Neuron (in vitro differentiated cells): ENCODE measurements around the gene NEMF.
"Not testable (repeated sequence)": the region's sequence is repeated elsewhere in the genome, so short reads cannot be mapped to it uniquely, and the experiment has no call there.

Source experiments
- H2AFZ ChIP-seq: one replicate; pipeline ENCODE4 v1.6.1; 2013; ENCODE audit warnings: low read depth, mild to moderate bottlenecking, inconsistent platforms, low read length, moderate library complexity
- H3K27me3 ChIP-seq: one replicate; pipeline ENCODE4 v1.6.1; 2013; ENCODE audit warnings: low read length; ENCODE audit not compliant: insufficient read depth
- H3K36me3 ChIP-seq: one replicate; pipeline ENCODE4 v1.6.1; 2013; ENCODE audit warnings: low read length; ENCODE audit not compliant: insufficient read depth
- H3K4me1 ChIP-seq: one replicate; pipeline ENCODE4 v1.6.1; 2013; ENCODE audit warnings: low read length; ENCODE audit not compliant: insufficient read depth
- H3K4me3 ChIP-seq: 2 replicates; pipeline ENCODE4 v1.5.1; 2013; ENCODE audit warnings: mild to moderate bottlenecking, low read length, moderate library complexity
- H3K9me3 ChIP-seq: one replicate; pipeline ENCODE4 v1.6.1; 2013; ENCODE audit warnings: low read length

NEMF gene, protein sequence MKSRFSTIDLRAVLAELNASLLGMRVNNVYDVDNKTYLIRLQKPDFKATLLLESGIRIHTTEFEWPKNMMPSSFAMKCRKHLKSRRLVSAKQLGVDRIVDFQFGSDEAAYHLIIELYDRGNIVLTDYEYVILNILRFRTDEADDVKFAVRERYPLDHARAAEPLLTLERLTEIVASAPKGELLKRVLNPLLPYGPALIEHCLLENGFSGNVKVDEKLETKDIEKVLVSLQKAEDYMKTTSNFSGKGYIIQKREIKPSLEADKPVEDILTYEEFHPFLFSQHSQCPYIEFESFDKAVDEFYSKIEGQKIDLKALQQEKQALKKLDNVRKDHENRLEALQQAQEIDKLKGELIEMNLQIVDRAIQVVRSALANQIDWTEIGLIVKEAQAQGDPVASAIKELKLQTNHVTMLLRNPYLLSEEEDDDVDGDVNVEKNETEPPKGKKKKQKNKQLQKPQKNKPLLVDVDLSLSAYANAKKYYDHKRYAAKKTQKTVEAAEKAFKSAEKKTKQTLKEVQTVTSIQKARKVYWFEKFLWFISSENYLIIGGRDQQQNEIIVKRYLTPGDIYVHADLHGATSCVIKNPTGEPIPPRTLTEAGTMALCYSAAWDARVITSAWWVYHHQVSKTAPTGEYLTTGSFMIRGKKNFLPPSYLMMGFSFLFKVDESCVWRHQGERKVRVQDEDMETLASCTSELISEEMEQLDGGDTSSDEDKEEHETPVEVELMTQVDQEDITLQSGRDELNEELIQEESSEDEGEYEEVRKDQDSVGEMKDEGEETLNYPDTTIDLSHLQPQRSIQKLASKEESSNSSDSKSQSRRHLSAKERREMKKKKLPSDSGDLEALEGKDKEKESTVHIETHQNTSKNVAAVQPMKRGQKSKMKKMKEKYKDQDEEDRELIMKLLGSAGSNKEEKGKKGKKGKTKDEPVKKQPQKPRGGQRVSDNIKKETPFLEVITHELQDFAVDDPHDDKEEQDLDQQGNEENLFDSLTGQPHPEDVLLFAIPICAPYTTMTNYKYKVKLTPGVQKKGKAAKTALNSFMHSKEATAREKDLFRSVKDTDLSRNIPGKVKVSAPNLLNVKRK

DNA sequence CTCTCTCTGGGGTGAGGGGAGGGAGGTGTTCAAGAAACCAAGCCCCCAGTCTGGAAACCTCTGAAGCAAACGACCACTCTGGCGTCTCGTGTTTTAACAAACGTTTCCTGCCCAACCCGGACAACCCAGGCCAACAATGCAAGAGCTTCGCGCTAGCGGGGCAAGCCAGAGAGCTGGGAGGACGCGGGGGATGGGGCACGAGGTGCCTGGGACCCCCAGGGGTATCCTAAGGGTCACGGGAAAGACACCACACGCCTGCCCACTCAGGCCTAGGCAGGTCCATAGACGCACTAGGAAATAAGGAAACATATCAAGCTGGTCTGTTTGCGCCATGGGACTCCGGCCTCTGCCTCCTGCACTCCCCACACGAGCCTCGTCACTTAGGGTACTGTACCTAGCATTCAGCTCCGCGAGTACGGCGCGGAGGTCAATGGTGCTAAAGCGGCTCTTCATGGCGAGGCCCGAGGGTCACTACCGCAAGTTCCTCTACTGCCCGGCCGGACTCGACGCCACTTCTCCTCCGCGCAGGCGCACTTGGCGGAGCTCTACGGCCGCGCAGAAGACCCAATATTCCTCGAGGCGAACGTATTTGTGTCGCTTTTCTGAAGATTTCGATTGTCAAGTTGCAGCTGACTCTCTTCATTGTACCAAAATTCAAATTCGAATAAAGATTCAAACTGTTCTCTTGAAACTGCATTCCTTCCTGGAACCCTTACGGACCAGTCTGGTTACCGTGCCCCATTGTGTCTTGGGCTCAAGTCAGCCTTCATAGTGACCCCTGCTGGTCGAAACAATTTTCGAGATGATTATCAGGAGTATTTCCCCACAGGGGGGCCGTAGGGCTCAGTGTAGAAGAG lies at the start of gene NEMF:
Gene NEMF (minus strand): TSS at position 488 of the 857 bp plus-strand sequence. CDS start 35 bp downstream, at position 453.
- Histone ChIP-seq H3K9me3 (no peaks in the 10 kb centered on the region), H3K27me3 (no peaks in the 10 kb centered on the region), H3K4me1 (peaks cover 6% of the 10 kb centered on the region), H3K36me3 (peaks cover 27% of the 10 kb centered on the region), H2AFZ (peak within 1 kb of the TSS; percentile 83), H3K4me3 (peak within 1 kb of the TSS; percentile 58)

DNA sequence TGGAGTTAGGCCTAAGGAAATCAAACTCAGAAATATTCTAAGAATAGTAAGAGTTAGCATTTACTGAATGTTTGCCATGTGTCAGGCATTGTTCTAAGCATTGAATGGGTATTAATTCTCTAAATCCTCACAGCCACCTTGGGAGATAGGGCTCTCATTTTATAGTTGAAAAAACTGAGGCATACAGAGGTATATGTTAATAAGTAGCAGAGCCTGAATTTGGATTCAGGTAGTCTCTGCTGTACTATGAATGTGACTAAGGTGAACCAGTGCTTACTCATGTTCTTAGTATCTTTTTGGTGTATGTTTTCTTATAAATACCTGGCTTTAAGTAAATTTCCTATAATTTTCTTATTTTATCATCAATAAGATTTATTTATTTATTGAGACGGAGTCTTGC lies 48.4 kb upstream of the NEMF start:
- H2AFZ ChIP-seq = no peak overlapping the region
- peaks cover 13% of the 10 kb centered on the region for H3K4me1 ChIP-seq
- no peak overlapping the region for H3K4me3 ChIP-seq
- H3K27me3 ChIP-seq = no peaks in the 10 kb centered on the region
- H3K9me3 ChIP-seq = no peaks in the 10 kb centered on the region
- H3K36me3 ChIP-seq = peaks cover 3% of the 10 kb centered on the region

DNA sequence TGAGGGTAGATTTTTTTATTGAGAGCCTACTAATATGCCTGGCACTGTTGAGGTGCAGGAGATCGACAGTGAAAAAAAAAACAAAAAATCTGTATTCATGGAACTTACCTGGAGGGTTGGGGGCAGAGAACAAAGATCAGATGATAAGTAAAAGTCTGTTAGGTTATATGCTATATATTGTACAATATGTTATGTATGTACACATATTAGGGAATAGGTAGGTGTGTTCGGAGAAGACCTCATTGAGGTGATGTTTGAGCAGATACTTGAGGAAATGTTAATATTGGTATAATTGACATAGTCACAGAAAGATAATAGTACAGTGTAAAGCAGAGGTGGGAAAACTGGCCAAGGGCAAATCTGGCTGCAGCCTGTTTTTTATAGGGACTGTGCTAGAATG lies 45.9 kb upstream of the NEMF start:
- Histone ChIP-seq H3K27me3 (no peaks in the 10 kb centered on the region), H3K4me1 (peaks cover 32% of the 10 kb centered on the region), H2AFZ (no peak overlapping the region), H3K36me3 (peaks cover 20% of the 10 kb centered on the region), H3K4me3 (no peak overlapping the region), H3K9me3 (no peaks in the 10 kb centered on the region)

- Histone ChIP-seq H3K9me3 (no peaks in the 10 kb centered on the region), H2AFZ (no peak overlapping the region), H3K4me3 (no peak overlapping the region), H3K27me3 (no peaks in the 10 kb centered on the region), H3K4me1 (peaks cover 32% of the 10 kb centered on the region), H3K36me3 (peaks cover 20% of the 10 kb centered on the region)
Measured at GRCh38 chr14:49897965-49898364, 45.4 kb upstream of the NEMF start.

DNA sequence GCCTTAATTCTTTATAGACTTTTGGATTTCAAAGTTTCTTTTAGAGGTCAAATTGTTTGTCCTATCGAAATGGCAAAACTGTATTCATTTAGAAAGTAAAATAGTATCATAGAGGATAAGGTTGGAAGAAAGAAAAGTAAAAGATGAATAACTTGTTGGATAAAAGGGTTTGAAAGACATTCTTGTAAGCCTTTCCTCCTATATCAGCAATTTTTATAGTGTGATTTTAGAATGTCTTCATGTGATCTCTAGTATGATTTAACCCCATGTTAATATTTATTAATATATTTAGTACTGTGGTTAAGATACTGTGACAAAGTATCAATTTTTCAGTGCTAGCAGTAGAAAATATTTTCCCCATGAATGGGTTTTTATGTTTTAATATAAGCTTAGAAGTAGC lies 44.8 kb upstream of the NEMF start:
- Histone ChIP-seq H2AFZ (no peak overlapping the region), H3K9me3 (no peaks in the 10 kb centered on the region), H3K4me1 (peaks cover 32% of the 10 kb centered on the region), H3K27me3 (no peaks in the 10 kb centered on the region), H3K4me3 (no peak overlapping the region), H3K36me3 (peaks cover 20% of the 10 kb centered on the region)

- no peaks in the 10 kb centered on the region for H3K9me3 ChIP-seq
- no peaks in the 10 kb centered on the region for H3K27me3 ChIP-seq
- peaks cover 20% of the 10 kb centered on the region for H3K36me3 ChIP-seq
- H3K4me1 ChIP-seq = peaks cover 32% of the 10 kb centered on the region
- H3K4me3 ChIP-seq = no peak overlapping the region
- no peak overlapping the region for H2AFZ ChIP-seq
Measured at GRCh38 chr14:49896966-49897365, 44.4 kb upstream of the NEMF start.

DNA sequence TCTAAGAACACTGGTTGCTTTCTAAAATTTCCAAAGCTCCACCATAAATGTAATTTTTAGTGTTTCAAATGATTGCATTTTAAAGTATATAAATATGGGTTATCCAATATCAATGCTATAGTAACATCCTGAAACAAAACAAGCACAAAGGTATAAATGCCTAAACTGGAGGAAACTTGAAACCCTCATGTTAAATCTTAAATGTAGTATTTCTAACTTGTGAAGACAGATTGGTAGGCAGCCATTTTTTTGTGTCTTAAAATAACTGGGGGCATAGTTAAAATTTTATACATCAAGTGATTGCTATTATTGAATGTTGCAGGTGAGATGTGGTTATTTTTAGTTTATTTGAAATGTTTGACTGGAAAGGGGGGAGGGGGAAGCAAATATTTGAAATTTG lies 43.7 kb upstream of the NEMF start:
- H2AFZ ChIP-seq, H3K27me3 ChIP-seq, H3K9me3 ChIP-seq: not testable (repeated sequence)
- H3K36me3 ChIP-seq = peaks cover 20% of the 10 kb centered on the region
- H3K4me1 ChIP-seq = peaks cover 32% of the 10 kb centered on the region
- peak overlapping the region; percentile 73 for H3K4me3 ChIP-seq

- H3K27me3 ChIP-seq = no peaks in the 10 kb centered on the region
- H3K9me3 ChIP-seq = no peaks in the 10 kb centered on the region
Measured at GRCh38 chr14:49895480-49895879, 42.9 kb upstream of the NEMF start.

DNA sequence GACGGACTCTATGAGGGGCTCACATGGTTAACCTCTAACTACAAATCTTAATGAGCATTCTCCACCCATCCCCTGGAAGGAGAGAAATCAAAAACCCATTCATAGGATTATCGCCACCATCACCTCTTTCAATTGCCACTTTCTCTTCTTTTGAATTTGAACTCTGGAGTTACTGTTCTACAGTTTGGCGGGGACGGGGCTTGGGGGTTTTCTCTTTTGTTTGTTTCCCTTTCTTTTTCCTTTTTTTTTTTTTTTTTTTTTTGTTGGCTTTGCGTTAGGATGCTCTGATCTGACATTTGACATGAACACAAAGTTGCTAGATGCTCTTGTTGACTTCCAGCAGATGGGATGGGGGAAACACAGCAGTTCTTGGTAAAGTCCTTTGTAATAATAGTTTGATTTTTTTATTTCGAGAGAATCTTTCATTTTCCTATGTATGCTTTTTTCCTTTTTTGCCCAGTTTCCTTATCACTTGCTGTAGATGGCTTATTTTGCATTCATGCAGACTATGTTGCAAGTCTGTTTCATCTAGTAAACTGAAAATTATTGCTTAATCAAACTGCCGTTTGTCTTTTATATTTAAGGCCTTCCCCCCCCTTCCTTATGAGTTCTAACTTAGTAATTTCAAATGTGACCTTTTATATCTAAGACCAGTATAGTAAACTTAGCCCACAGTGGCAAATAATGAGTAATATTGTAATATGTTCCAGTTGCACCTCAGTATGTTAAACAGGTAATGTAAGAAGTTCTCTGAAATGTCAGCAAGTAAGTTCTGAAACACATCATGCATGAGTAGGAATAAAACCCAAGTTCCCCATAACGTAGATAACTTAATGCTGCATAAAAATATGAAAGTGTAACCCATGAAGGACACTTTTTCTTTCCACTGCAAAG lies 41.9 kb upstream of the NEMF start:
- not testable (repeated sequence) for H2AFZ ChIP-seq, H3K9me3 ChIP-seq, H3K27me3 ChIP-seq
- H3K36me3 ChIP-seq = peaks cover 20% of the 10 kb centered on the region
- H3K4me1 ChIP-seq = peaks cover 32% of the 10 kb centered on the region
- peak overlapping the region; percentile 73 for H3K4me3 ChIP-seq

More at GRCh38 chr14:49895480-49895879, 42.9 kb upstream of the NEMF start:
- H2AFZ ChIP-seq = no peak overlapping the region
- H3K36me3 ChIP-seq = peaks cover 20% of the 10 kb centered on the region
- H3K4me3 ChIP-seq = peak overlapping the region; percentile 73
- H3K4me1 ChIP-seq = peaks cover 32% of the 10 kb centered on the region

DNA sequence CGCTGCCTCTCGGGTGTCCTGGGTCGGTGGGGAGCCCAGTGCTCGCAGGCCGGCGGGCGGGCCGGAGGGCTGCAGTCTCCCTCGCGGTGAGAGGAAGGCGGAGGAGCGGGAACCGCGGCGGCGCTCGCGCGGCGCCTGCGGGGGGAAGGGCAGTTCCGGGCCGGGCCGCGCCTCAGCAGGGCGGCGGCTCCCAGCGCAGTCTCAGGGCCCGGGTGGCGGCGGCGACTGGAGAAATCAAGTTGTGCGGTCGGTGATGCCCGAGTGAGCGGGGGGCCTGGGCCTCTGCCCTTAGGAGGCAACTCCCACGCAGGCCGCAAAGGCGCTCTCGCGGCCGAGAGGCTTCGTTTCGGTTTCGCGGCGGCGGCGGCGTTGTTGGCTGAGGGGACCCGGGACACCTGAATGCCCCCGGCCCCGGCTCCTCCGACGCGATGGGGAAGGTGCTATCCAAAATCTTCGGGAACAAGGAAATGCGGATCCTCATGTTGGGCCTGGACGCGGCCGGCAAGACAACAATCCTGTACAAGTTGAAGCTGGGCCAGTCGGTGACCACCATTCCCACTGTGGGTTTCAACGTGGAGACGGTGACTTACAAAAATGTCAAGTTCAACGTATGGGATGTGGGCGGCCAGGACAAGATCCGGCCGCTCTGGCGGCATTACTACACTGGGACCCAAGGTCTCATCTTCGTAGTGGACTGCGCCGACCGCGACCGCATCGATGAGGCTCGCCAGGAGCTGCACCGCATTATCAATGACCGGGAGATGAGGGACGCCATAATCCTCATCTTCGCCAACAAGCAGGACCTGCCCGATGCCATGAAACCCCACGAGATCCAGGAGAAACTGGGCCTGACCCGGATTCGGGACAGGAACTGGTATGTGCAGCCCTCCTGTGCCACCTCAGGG lies 41.0 kb upstream of the NEMF start:
- Histone ChIP-seq H3K36me3 (peaks cover 20% of the 10 kb centered on the region), H3K4me1 (peaks cover 32% of the 10 kb centered on the region), H3K27me3 (no peaks in the 10 kb centered on the region), H3K9me3 (no peaks in the 10 kb centered on the region), H2AFZ (peak overlapping the region; percentile 84), H3K4me3 (peak overlapping the region; percentile 73)
